ENCODE measurements around the gene CELA3B. TPM values are rescaled to one million over a fixed set of nuclear protein-coding genes. Genes with fewer than 3 reads are reported as not detected.

The CELA3B gene
- total and polyA plus RNA-seq, 8 donors: 2,923 to 21,242 (median 14,182) TPM

DNA sequence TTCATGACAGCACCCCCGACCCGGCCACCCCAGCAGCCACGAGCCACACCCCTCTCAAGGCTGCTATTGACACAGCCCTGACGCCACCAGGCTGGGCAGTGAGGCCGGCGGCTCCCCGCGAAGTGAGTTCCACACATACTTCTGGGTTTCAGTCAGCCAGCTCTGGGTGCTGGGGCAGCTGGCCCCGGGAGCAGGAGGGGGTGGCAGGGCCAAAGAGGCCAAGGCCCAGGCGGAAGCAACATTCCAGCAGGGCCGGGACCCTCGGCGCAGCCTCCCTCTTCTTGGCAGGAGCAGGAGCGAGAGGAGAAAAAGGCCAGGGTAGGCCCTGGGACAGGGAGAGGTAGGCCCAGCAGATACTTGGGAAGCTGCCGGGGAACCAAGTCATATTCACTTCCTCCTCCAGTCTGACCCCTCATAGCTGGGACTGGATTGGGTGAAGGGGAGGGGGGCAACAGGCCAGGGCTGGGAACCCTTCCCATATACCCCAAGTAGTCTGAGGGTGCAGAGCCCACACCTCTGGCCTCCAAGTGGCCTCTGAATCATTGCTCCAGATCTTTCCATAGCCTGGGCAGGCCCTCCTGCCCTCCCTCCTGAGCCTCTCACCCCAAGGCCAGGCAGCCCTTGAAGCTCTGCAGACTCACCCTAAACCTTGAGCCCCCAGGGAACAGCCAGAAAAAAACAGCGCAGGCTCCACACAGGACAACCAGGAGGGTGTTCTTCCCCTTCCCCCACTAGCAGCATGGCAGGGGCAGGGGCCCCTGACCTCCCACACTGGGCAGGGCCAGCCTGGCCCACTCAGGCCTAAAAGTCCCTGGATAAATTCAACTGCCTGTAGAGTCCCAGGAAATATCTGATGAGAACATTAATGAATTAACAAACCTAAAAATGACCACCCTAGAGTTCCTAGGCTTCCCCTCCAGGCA is 45.4 kb upstream of the CELA3B start:
- WGBS, 2 donors: 50 to 52% methylated on average over 16 of the region's 16 CpGs
- Histone ChIP-seq H3K4me1 (peaks cover 0 to 13% (median 0%) of the 10 kb centered on the region in 3 donors), H3K27ac (peak overlapping the region; percentile 68 to 86 (median 72)), H3K9me3 (no peaks in the 10 kb centered on the region), H3K36me3 (no peaks in the 10 kb centered on the region), H3K4me3 (no peak overlapping the region), H3K27me3 (no peaks in the 10 kb centered on the region)
- intact Hi-C loops (cut with DNase I): no loop called here
- TF ChIP-seq, protein P1, sequence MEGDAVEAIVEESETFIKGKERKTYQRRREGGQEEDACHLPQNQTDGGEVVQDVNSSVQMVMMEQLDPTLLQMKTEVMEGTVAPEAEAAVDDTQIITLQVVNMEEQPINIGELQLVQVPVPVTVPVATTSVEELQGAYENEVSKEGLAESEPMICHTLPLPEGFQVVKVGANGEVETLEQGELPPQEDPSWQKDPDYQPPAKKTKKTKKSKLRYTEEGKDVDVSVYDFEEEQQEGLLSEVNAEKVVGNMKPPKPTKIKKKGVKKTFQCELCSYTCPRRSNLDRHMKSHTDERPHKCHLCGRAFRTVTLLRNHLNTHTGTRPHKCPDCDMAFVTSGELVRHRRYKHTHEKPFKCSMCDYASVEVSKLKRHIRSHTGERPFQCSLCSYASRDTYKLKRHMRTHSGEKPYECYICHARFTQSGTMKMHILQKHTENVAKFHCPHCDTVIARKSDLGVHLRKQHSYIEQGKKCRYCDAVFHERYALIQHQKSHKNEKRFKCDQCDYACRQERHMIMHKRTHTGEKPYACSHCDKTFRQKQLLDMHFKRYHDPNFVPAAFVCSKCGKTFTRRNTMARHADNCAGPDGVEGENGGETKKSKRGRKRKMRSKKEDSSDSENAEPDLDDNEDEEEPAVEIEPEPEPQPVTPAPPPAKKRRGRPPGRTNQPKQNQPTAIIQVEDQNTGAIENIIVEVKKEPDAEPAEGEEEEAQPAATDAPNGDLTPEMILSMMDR (IDR thresholded peaks at IDR 0.05): no peak
- FAIRE-seq (no peak), ATAC-seq (peak; percentile 45 to 68 (median 62)), DNase-seq (peak in 4 of 6 donors; percentile 62 to 87 (median 68))

DNA sequence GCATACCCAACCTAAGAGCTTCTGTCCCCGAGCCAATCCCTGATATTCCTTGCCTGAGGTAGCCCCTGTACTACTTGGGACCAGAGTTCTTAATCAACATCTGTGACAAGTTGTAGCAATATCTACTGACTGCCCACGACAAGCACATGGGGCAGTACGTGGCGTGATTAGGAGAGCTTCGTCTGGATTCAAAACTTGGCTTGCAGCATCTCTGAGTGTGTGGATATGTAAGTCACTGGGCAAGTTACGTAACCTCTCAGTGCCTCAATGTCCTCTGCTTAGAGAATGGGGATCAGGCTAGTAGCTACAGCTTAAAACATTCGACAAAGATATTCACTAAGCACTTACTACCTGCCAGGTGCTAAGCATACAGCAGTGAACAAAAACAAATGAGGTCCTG is 44.7 kb upstream of the CELA3B start:
- H3K27ac ChIP-seq: peak overlapping the region; percentile 68 to 86 (median 72)
- H3K27me3 ChIP-seq: no peaks in the 10 kb centered on the region
- ATAC-seq (peak in 1 of 4 donors; percentile 4), DNase-seq (peak in 1 of 6 donors; percentile 4), FAIRE-seq (no peak)
- H3K4me3 ChIP-seq: no peak overlapping the region
- H3K9me3 ChIP-seq: no peaks in the 10 kb centered on the region
- intact Hi-C loops (cut with DNase I): no loop called here
- TF ChIP-seq, protein P1 (IDR thresholded peaks at IDR 0.05): no peak
- H3K4me1 ChIP-seq: peaks cover 0 to 13% (median 0%) of the 10 kb centered on the region in 3 donors
- 47 to 59% methylated on average over 7 of the region's 7 CpGs for WGBS, 2 donors
- H3K36me3 ChIP-seq: no peaks in the 10 kb centered on the region

DNA sequence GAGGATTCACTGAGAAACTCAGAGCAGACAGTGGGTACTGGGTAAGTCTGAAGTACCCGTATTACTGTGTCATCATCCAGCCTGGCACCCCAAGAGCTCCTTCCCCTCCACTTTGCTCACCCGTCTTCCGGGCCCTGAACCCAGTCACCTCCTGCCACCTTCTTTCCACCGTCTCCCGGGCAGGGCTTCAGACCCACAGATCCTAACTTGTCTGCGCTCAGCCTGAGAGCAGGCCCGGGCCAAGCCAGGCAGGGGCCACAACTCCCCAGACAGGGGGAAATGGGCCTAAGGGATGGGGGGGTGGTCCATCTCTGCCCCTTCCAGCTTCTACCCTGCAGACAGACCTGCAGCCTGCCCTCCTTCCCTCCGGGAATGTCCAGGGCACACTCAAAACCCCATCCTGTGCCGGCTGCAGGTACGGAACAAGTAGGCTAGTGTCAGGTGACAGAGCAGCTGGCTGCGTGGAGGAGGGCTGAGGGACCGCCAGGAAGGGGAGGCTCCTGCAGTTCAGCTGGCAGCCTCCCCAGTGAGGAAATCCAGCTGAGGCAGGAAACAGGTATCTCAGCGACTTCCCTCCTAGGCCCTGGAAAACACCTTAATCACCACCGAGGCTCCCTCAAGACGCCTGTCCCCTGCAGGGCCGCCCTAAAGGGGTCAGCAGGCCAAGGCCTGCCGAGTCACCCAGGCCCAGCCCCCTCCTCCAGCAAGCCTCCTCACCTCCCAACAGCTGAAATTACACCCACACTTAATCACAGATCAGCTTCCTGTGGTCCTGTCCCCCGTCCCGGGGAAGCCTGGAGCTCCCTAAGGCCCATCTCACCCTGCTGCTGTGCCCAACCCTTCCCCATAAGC is 43.2 kb upstream of the CELA3B start:
- H3K36me3 ChIP-seq: no peaks in the 10 kb centered on the region
- H3K27ac ChIP-seq: peak overlapping the region; percentile 24 to 77 (median 55)
- H3K4me3 ChIP-seq: peak overlapping the region in 1 of 4 donors; percentile 1
- DNase-seq (peak in 3 of 6 donors; percentile 60 to 72 (median 71)), ATAC-seq (peak in 3 of 4 donors; percentile 11 to 42 (median 24)), FAIRE-seq (no peak)
- TF ChIP-seq, protein P1 (IDR thresholded peaks at IDR 0.05): no peak
- no peaks in the 10 kb centered on the region for H3K9me3 ChIP-seq
- H3K27me3 ChIP-seq: no peaks in the 10 kb centered on the region
- whole genome bisulfite sequencing, 2 donors: 59 to 61% methylated on average over 19 of the region's 19 CpGs
- H3K4me1 ChIP-seq: peaks cover 0 to 10% (median 0%) of the 10 kb centered on the region in 3 donors
- intact Hi-C loops (cut with DNase I): no loop called here

DNA sequence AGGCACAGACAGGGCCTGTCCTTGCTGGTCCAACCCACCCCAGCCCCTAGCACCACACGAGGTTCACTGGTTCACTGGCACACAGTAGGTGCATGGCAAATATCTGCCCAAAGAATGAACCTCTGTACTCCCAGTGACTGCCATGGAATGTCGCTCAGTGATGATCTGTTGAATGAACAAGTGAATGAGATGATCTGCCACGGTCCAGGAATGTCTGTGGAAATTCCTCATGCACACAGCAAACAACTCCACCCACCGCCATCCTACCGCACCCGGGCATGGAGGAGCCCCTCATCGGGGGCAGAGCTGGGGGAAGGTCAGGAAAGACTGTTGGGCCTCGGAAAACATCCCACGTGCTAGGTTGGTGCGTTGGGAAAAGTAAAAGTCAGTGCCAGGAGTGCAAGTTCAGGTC is 41.4 kb upstream of the CELA3B start:
- no peaks in the 10 kb centered on the region for H3K27me3 ChIP-seq
- no peaks in the 10 kb centered on the region for H3K9me3 ChIP-seq
- intact Hi-C loops (cut with DNase I): no loop called here
- H3K36me3 ChIP-seq: no peaks in the 10 kb centered on the region
- H3K27ac ChIP-seq: peak overlapping the region in 3 of 4 donors; percentile 11 to 76 (median 74)
- WGBS, 2 donors: 46 to 48% methylated on average over 10 of the region's 10 CpGs
- ATAC-seq (no peak), FAIRE-seq (no peak), DNase-seq (no peak)
- peak overlapping the region in 2 of 4 donors; percentile 1 to 67 for H3K4me3 ChIP-seq
- H3K4me1 ChIP-seq: peaks cover 6 to 21% (median 7%) of the 10 kb centered on the region in 3 donors
- TF ChIP-seq, protein P1 (IDR thresholded peaks at IDR 0.05): no peak

Data from pancreas (tissue), 10 donors.